ENCODE measurements around the gene REM1.

Gene REM1

GRCh38 chr20:31485450-31486339 is 10.6 kb downstream of the REM1 start:
- peak; percentile 37 for DNase-seq (ENCODE audit: low read depth, low spot score)
- no peak overlapping the region for H3K4me3 ChIP-seq (ENCODE audit: low read depth, low read length)
- TF ChIP-seq CTCF (IDR thresholded peaks at IDR 0.05; ENCODE audit: low read depth, low read length): no peak
- in situ Hi-C loops (cut with HindIII; ENCODE audit: low sequenced_read_pairs): no loop called here

- TF ChIP-seq CTCF (IDR thresholded peaks at IDR 0.05; ENCODE audit: low read depth, low read length): no peak
- no peak for DNase-seq (ENCODE audit: low read depth, low spot score)
- in situ Hi-C loops (cut with HindIII; ENCODE audit: low sequenced_read_pairs): no loop called here
- H3K4me3 ChIP-seq (ENCODE audit: low read depth, low read length): no peak overlapping the region
Measured at GRCh38 chr20:31488115-31488514, 13.0 kb downstream of the REM1 start.

- TF ChIP-seq CTCF (IDR thresholded peaks at IDR 0.05; ENCODE audit: low read depth, low read length): no peak
- no peak overlapping the region for H3K4me3 ChIP-seq (ENCODE audit: low read depth, low read length)
- DNase-seq (ENCODE audit: low read depth, low spot score): no peak
- in situ Hi-C loops (cut with HindIII; ENCODE audit: low sequenced_read_pairs): no loop called here
Measured at GRCh38 chr20:31489152-31489551, 14.1 kb downstream of the REM1 start.

GRCh38 chr20:31490752-31491151 is 15.7 kb downstream of the REM1 start:
- in situ Hi-C loops (cut with HindIII; ENCODE audit: low sequenced_read_pairs): no loop called here
- H3K4me3 ChIP-seq (ENCODE audit: low read depth, low read length): no peak overlapping the region
- no peak for DNase-seq (ENCODE audit: low read depth, low spot score)
- no peak for TF ChIP-seq CTCF (IDR thresholded peaks at IDR 0.05; ENCODE audit: low read depth, low read length)

GRCh38 chr20:31494131-31494530 is 19.0 kb downstream of the REM1 start:
- peak; percentile 44 for TF ChIP-seq CTCF (IDR thresholded peaks at IDR 0.05; ENCODE audit: low read depth, low read length)
- no peak for DNase-seq (ENCODE audit: low read depth, low spot score)
- H3K4me3 ChIP-seq (ENCODE audit: low read depth, low read length): no peak overlapping the region
- in situ Hi-C loops (cut with HindIII; ENCODE audit: low sequenced_read_pairs): no loop called here

- no peak for TF ChIP-seq CTCF (IDR thresholded peaks at IDR 0.05; ENCODE audit: low read depth, low read length)
- in situ Hi-C loops (cut with HindIII; ENCODE audit: low sequenced_read_pairs): no loop called here
- no peak overlapping the region for H3K4me3 ChIP-seq (ENCODE audit: low read depth, low read length)
- no peak for DNase-seq (ENCODE audit: low read depth, low spot score)
Measured at GRCh38 chr20:31496761-31497295, 21.7 kb downstream of the REM1 start.

Data from astrocyte of the spinal cord (primary cell).